Left renal cortex interstitium (tissue), 4 donors: ENCODE measurements around the gene MAP3K3. TPM values are rescaled to one million over a fixed set of nuclear protein-coding genes. Genes with fewer than 3 reads are reported as not detected.

Experiments
- DNase-seq, 4 donors: peaks; one replicate each; pipeline ENCODE4 v3.0.0-alpha.2; 2013; ENCODE audit warnings: low read depth in 4 of 4, low spot score in 2 of 4, missing footprints in 1 of 4
- polyA plus RNA-seq, 4 donors: library from polyadenylated mRNA; unstranded; fragments of 120-200 nt; gene quantifications; one replicate each; pipeline ENCODE4 v1.2.1, GENCODE V29; 2013; ENCODE audit not compliant: insufficient read length in 4 of 4

The MAP3K3 gene
- polyA plus RNA-seq, 4 donors: 27.5 to 34.9 (median 31.3) TPM

DNA sequence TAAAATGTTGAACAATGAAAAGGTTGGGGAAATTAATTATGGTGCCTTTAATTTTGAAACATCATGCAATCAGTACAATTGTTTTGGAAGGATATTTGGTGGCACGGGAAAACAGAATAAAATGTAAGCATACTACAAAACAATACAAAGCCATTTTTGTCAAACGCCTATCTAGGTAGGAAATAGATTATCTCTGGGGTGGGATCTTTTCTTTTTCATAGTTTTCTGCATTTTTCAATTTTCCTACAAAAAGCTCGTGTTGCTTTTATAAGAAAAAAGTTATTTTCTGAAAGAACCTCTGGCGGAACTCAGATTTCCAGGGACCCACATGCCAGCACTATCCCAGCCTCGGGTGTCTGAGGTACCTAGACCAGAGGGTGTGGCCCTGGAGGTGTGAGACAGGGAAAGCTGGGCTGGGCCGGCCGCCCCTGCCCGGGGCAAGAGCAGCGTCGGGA is 961 bp upstream of the MAP3K3 start:
- no peak for DNase-seq

- no peak for DNase-seq
Observed at GRCh38 chr17:63622574-63623390, 565 bp downstream of the MAP3K3 start.

GRCh38 chr17:63623786-63624530 is 1.7 kb downstream of the MAP3K3 start:
- DNase-seq: no peak

DNA sequence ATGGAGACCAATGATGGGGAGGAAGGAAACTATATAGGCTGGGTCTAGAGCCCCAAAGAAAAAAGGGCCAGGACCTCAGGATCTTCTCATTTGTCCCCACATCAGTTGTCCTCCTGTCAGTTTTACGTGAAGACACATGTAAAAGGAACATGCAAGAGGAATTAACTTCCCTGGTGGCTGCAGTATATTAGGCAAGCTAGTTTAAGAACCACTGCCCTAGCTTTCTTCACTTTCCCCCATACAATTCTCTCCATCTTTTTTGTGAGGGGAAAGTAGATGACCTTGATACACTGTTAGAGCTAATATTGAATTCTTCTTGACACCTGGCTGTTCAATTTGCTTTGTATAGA is 2.3 kb downstream of the MAP3K3 start:
- no peak for DNase-seq

DNA sequence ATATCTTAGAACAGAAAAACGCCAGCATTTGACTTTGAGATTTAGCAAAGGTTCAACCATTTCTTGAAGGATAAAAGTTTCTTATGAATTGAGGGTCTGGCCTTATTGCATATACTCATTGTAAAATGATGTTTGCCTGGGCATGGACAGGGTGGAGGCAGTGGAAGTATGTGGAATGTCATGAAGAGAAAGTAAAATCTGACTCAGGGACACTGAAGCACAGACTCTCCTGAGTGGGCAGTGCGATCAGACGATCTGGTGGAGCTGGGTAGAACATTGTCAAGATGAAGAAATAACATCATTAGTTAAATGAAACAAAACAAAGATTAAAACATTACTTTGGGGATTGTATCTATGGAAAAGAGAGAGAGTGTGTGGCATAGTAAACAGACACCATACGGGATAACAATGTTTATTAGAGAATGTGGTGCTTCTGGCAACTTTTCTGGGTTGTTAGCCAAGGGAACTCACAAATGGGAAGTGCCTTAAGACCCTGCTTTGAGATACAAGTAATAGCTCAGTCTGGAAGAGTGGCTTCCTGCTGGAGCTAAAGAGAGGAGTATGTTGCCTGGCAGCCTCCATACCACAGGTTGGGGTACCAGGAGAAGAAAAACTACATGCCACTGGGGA is 4.4 kb downstream of the MAP3K3 start:
- no peak for DNase-seq

DNA sequence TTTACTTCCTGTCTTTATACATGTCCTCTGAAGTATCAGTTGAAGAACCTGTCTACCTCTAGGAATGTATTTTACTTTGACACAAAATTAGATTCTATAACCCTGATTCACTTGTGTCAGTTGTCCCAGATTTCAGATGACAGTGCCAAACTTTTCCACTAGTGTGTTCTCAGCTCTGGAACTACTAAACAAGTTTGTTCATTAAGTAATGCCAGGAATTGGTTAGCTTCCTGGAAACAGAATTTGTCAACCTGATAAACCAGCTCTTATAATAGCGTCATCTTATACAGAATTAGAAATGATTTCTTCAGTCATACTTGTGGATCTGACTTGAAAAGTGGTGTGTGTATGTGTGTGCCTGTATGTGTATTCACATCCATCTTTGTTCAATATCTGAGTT is 7.4 kb downstream of the MAP3K3 start:
- DNase-seq: no peak

GRCh38 chr17:63631062-63631461 is 8.8 kb downstream of the MAP3K3 start:
- DNase-seq: no peak

DNA sequence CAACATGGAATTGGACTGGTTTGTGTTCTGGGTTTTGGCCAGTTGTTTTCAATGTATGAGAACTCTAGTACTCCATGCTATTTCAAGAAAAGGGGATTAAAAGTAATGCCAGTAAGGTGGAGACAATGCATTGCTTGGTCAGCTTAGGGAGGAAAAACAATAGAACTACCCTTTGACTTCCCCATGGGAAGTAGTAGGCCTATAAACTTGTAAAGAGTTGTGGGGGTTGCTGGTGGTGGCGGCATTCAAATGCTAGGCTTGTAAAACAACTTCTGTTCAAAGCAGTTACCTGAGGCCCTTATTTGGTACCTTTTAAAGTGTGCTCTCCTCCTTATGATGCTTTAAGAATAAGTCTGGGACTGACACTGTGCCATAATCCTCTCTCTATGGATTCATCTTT is 9.4 kb downstream of the MAP3K3 start:
- DNase-seq: no peak

- DNase-seq: no peak
Observed at GRCh38 chr17:63633742-63634141, 11.5 kb downstream of the MAP3K3 start.

- DNase-seq: no peak
Observed at GRCh38 chr17:63634163-63634562, 11.9 kb downstream of the MAP3K3 start.

DNA sequence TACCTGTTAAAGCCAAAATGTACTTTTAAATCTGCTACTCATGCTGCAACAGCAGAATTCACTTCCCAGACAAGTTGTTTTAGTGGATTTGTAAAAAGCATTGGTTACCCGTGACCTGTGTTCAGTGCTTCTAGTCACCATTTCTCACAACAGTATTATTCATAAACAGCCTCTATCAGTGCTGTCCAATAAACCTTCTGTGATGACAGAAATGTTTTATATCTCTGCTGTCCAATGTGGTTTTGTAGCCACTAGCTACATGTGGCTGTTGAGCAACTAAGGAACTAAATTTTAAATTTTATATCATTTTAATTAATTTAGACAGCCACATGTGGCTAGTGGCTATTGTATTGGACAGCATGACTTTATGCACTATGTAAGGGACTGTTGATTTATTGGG is 12.6 kb downstream of the MAP3K3 start:
- DNase-seq: no peak

DNA sequence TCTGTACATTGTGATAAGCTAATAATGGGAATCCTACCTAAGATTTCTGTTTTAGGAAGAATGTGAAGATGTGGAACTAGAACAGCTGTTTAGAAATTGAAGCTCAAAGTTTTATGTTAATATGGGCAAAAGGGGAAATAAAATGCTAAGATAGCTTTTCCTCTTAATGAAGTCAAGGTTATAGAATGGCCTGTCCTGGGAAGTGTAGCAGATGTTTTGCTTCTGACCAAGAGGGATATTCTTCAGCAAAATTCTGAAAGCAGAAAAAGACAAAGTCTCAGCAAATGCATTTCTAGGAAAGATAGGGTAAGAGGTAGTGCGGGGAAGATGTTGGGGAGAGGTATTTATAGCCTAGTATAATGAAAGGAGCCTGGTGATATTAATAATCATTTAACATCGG is 13.1 kb downstream of the MAP3K3 start:
- no peak for DNase-seq

DNA sequence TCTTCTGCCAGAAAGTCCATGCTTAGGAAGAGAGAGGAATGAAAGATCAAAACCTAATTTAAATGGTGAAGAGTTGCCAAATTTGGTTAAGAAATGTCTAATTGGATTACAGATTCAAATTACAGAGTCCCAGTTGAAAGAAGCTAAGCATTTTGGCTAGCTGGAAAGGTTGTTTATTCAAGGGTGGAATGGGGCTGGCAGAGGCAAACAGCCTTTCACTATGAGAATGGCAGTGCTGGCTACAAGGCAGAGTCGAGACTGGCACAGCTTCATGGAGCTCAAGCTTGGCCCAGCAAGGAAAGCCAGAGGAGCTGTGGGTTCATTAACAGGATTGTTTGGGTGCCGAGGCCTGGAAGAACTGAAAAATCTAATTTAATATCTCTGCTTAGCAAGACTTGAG is 13.6 kb downstream of the MAP3K3 start:
- DNase-seq: no peak

DNA sequence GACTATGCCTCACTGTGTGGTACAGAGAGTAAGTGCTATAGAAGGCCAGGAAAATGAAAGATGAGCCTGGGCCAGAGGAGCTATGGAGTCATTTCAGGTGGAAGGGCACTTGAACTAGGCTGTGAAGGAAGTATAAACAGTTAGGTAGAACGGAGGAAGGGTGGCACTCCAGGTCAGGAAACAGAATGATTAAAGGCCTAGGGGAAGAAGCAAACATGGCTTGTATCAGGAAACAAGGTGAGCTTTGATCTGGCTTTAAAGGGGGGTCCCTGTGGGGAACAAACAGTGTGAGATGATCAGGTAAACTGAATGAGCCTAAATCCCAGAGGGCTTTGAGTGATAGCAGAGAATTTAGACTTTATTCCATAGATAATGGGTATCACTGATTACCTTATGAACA is 16.9 kb downstream of the MAP3K3 start:
- no peak for DNase-seq

DNA sequence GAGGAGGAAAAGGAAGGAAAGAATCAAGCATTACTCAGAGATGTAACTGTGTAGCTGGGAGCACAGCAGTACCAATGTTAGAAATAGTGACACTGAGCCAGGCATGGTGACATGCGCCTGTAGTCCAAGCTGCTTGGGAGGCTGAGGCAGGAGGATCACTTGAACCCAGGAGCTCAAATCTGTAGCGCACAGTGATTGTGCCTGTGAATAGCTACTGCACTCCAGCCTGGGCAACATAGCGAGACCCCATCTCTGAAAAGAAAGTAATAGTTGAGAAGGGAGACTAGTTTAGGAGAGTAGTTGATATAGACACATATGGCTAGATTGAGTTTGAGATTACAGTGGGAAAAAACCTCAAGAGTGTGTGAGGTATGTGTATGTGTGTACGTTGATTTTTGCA is 17.8 kb downstream of the MAP3K3 start:
- no peak for DNase-seq

GRCh38 chr17:63641692-63642448 is 19.7 kb downstream of the MAP3K3 start:
- no peak for DNase-seq

- DNase-seq: no peak
Observed at GRCh38 chr17:63644846-63645245, 22.6 kb downstream of the MAP3K3 start.

DNA sequence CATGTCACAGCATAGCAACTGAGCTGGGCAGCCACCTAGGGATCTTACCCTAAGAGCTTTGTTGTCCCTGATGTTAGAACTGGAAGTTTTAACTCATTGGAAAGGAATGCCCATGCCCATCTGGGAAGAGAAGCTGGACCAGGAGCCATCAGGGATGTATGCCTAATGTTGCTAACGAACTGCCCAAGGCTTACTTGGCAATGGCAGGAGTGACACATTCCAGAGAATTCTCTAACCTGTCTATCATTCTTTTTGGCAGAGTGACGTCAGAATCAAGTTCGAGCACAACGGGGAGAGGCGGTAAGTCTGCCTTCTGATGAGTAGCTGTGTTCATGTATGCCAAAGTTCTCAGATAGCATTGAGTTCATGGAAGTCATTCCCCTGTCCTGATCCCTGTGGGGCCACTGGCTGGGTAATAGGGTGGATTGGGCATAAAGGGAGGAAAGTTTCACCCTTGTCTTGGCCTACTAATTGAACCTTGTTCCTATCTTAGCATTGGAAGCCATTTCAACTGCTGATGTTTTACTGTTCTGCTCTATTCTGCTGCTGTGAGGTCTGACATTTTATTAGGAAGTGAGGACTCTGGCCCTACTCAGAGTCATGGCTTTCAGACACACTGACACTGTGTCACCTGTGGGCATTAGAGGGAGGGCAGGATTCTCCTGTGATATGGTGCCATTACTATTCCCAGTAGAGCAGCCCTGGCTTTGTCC is 23.7 kb downstream of the MAP3K3 start:
- no peak for DNase-seq

DNA sequence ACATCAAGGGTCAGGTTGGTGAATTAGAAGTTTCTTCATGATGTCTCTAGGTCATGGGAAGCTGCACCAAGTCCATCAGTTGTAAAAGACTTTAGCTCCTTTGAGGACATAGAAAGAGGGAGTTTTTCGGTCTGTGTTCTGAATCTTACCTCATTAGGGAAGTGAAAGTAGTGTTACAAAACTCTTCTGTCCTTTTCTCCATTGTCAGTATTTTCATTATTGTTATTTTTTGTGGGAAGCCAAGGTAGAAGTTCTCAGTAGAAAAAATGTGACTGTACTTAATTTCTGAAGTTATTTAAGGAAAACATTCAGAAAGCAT is 24.2 kb downstream of the MAP3K3 start:
- DNase-seq: no peak

DNA sequence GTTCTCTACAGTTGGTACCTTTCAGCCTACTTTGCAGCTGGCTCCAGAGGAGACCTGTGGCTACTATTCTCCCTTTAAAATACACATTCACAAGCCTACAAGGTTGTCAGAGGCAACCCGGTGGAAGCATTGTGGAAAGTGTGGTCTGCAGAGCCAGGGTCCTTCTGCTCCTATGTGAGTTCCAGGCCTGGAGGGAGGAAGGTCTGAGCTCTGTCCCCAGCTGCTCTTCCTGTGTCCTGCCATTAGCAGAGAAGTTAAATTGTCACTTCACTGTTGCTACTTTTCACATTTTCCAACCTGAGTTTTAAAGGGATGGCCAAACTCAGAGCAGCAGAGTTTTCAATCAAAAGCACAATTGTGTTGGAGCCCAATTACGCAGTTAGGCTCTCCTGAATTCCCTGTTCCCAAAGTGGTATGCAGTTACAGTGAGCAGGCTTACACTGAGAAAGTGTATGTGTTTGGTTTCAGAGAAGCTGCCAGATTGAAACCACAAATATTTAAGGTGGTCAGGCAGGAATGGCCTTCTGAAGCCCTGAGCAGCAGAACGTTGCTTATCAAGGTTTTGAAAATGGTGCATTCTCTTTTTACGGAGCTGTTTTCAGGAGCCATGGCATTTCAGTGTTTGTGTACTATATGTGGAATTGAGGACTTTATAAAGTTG is 25.0 kb downstream of the MAP3K3 start:
- no peak for DNase-seq
